ENCODE data around the gene TJP2.

Gene TJP2

GRCh38 chr9:69171517-69171916, 2.6 kb upstream of the TJP2 start:
- Histone ChIP-seq H3K4me2 (ENCODE audit: low read length) (no peak overlapping the region), H3K9ac (ENCODE audit: low read length) (no peak overlapping the region), H3K4me3 (ENCODE audit: low read depth, low read length, poor library complexity, severe bottlenecking) (no peak overlapping the region), H3F3A (ENCODE audit: insufficient read depth, low read length) (no peaks in the 10 kb centered on the region), H3K9me3 (ENCODE audit: low read length) (no peaks in the 10 kb centered on the region), H3K9me2 (ENCODE audit: low read depth, low read length) (no peaks in the 10 kb centered on the region), H3K27me3 (ENCODE audit: insufficient read depth, low read length) (no peaks in the 10 kb centered on the region), H3K79me2 (ENCODE audit: insufficient read depth, low read length) (no peaks in the 10 kb centered on the region), H2AFZ (ENCODE audit: low read length) (no peak overlapping the region), H3K4me1 (ENCODE audit: insufficient read depth, low read length, severe bottlenecking) (peaks cover 39% of the 10 kb centered on the region), H3K36me3 (ENCODE audit: insufficient read depth, low read length) (no peaks in the 10 kb centered on the region), H3K27ac (ENCODE audit: low read depth, low read length, poor library complexity, severe bottlenecking) (no peak overlapping the region), H4K20me1 (ENCODE audit: insufficient read depth, low read length) (no peaks in the 10 kb centered on the region)
- TF ChIP-seq EZH2 (IDR thresholded peaks at IDR 0.05; ENCODE audit: borderline replicate concordance, low read length) (no peak), CTCF (IDR thresholded peaks at IDR 0.05; ENCODE audit: low read length) (no peak)

- H3K9ac ChIP-seq (ENCODE audit: low read length): no peak overlapping the region
- no peaks in the 10 kb centered on the region for H3K9me3 ChIP-seq (ENCODE audit: low read length)
- no peaks in the 10 kb centered on the region for H3K36me3 ChIP-seq (ENCODE audit: insufficient read depth, low read length)
- no peaks in the 10 kb centered on the region for H4K20me1 ChIP-seq (ENCODE audit: insufficient read depth, low read length)
- no peak overlapping the region for H3K4me3 ChIP-seq (ENCODE audit: low read depth, low read length, poor library complexity, severe bottlenecking)
- H2AFZ ChIP-seq (ENCODE audit: low read length): no peak overlapping the region
- no peak overlapping the region for H3K27ac ChIP-seq (ENCODE audit: low read depth, low read length, poor library complexity, severe bottlenecking)
- no peak for TF ChIP-seq EZH2 (IDR thresholded peaks at IDR 0.05; ENCODE audit: borderline replicate concordance, low read length)
- no peak for TF ChIP-seq CTCF (IDR thresholded peaks at IDR 0.05; ENCODE audit: low read length)
- H3K4me2 ChIP-seq (ENCODE audit: low read length): no peak overlapping the region
- H3K4me1 ChIP-seq (ENCODE audit: insufficient read depth, low read length, severe bottlenecking): peaks cover 39% of the 10 kb centered on the region
- no peaks in the 10 kb centered on the region for H3K27me3 ChIP-seq (ENCODE audit: insufficient read depth, low read length)
- H3K79me2 ChIP-seq (ENCODE audit: insufficient read depth, low read length): no peaks in the 10 kb centered on the region
- no peaks in the 10 kb centered on the region for H3F3A ChIP-seq (ENCODE audit: insufficient read depth, low read length)
- H3K9me2 ChIP-seq (ENCODE audit: low read depth, low read length): no peaks in the 10 kb centered on the region
Observed at GRCh38 chr9:69172895-69173294, 1.2 kb upstream of the TJP2 start.

- H3K4me2 ChIP-seq (ENCODE audit: low read length): peak overlapping the region; percentile 94
- TF ChIP-seq CTCF (IDR thresholded peaks at IDR 0.05; ENCODE audit: low read length) (no peak), EZH2 (IDR thresholded peaks at IDR 0.05; ENCODE audit: borderline replicate concordance, low read length) (no peak)
- no peaks in the 10 kb centered on the region for H3K27me3 ChIP-seq (ENCODE audit: insufficient read depth, low read length)
- no peaks in the 10 kb centered on the region for H3K79me2 ChIP-seq (ENCODE audit: insufficient read depth, low read length)
- H3K4me3 ChIP-seq (ENCODE audit: low read depth, low read length, poor library complexity, severe bottlenecking): peak overlapping the region; percentile 87
- peak overlapping the region; percentile 78 for H3K9ac ChIP-seq (ENCODE audit: low read length)
- H4K20me1 ChIP-seq (ENCODE audit: insufficient read depth, low read length): no peaks in the 10 kb centered on the region
- no peaks in the 10 kb centered on the region for H3K9me2 ChIP-seq (ENCODE audit: low read depth, low read length)
- H3K9me3 ChIP-seq (ENCODE audit: low read length): no peaks in the 10 kb centered on the region
- H3K4me1 ChIP-seq (ENCODE audit: insufficient read depth, low read length, severe bottlenecking): peaks cover 39% of the 10 kb centered on the region
- no peaks in the 10 kb centered on the region for H3K36me3 ChIP-seq (ENCODE audit: insufficient read depth, low read length)
- H3F3A ChIP-seq (ENCODE audit: insufficient read depth, low read length): no peaks in the 10 kb centered on the region
- H2AFZ ChIP-seq (ENCODE audit: low read length): no peak overlapping the region
- H3K27ac ChIP-seq (ENCODE audit: low read depth, low read length, poor library complexity, severe bottlenecking): no peak overlapping the region
Observed at GRCh38 chr9:69173497-69173890, 583 bp upstream of the TJP2 start.
